GM06990 (cell line): ENCODE data around the gene MLIP.

Experiments used
- DNase-seq: peaks from one replicate; pipeline ENCODE4 v3.0.0-alpha.2; 2011; ENCODE audit not compliant: insufficient read length; ENCODE audit errors: extremely low read depth
- H3K27me3 ChIP-seq: replicated peaks from 2 replicates; pipeline ENCODE4 v1.6.0; 2011; ENCODE audit warnings: low read length; ENCODE audit not compliant: control insufficient read depth, insufficient read depth
- H3K36me3 ChIP-seq: 2 replicates; pipeline ENCODE4 v1.5.1; 2011; ENCODE audit warnings: low read length; ENCODE audit not compliant: control insufficient read depth, insufficient read depth
- H3K4me3 ChIP-seq: replicated peaks from 2 replicates; pipeline ENCODE4 v1.5.1; 2011; ENCODE audit warnings: low read depth, mild to moderate bottlenecking, control low read depth, low read length
- CTCF ChIP-seq: IDR thresholded peaks from 2 replicates; pipeline ENCODE4 v1.5.1; 2011; ENCODE audit warnings: low read length, control low read depth, mild to moderate bottlenecking, inconsistent platforms; ENCODE audit not compliant: insufficient read depth, poor library complexity, severe bottlenecking

Gene MLIP

GRCh38 chr6:54260025-54260424 lies 148.8 kb downstream of the MLIP start:
- TF ChIP-seq CTCF = no peak
- Histone ChIP-seq H3K36me3 (no peaks in the 10 kb centered on the region), H3K4me3 (no peak overlapping the region), H3K27me3 (no peaks in the 10 kb centered on the region)
- DNase-seq = no peak

- Histone ChIP-seq H3K36me3 (no peaks in the 10 kb centered on the region), H3K4me3 (no peak overlapping the region), H3K27me3 (no peaks in the 10 kb centered on the region)
- no peak for TF ChIP-seq CTCF
- DNase-seq = no peak
Observed at GRCh38 chr6:54262499-54262898, 151.3 kb downstream of the MLIP start.

GRCh38 chr6:54262971-54263370 lies 151.7 kb downstream of the MLIP start:
- no peaks in the 10 kb centered on the region for H3K36me3 ChIP-seq
- no peak overlapping the region for H3K4me3 ChIP-seq
- DNase-seq = no peak
- no peaks in the 10 kb centered on the region for H3K27me3 ChIP-seq
- no peak for TF ChIP-seq CTCF

- Histone ChIP-seq H3K4me3 (no peak overlapping the region), H3K27me3 (no peaks in the 10 kb centered on the region), H3K36me3 (no peaks in the 10 kb centered on the region)
- no peak for DNase-seq
- TF ChIP-seq CTCF = no peak
Observed at GRCh38 chr6:54264581-54265272, 153.5 kb downstream of the MLIP start.

GRCh38 chr6:54266400-54266923 lies 155.2 kb downstream of the MLIP start:
- no peak for TF ChIP-seq CTCF
- H3K36me3 ChIP-seq = no peaks in the 10 kb centered on the region
- no peaks in the 10 kb centered on the region for H3K27me3 ChIP-seq
- no peak for DNase-seq
- H3K4me3 ChIP-seq = no peak overlapping the region
